ENCODE data around the gene APLP2.

GRCh38 chr11:130068986-130069658, 572 bp upstream of the APLP2 start:
- no peak for TF ChIP-seq YY1 (IDR thresholded peaks at IDR 0.05; ENCODE audit: insufficient read depth, insufficient read length)
- TF ChIP-seq ZNF274 (IDR thresholded peaks at IDR 0.05; ENCODE audit: low read depth, low read length), result no peak
